Loucy (cell line): ENCODE measurements around the gene SMG1.

Experiments used
- H2AFZ ChIP-seq: fragments of 200-600 bp; sonication (generic); 2 replicates; pipeline ENCODE4 v1.6.0; 2016; ENCODE audit warnings: antibody characterized with exemption, mild to moderate bottlenecking, low read length, moderate library complexity
- H3F3A ChIP-seq: fragments of 200-600 bp; 2 replicates; pipeline ENCODE4 v1.6.0; 2016; ENCODE audit warnings: antibody characterized with exemption, low read depth, mild to moderate bottlenecking
- H3K27me3 ChIP-seq: fragments of 200-600 bp; sonication (generic); 2 replicates; pipeline ENCODE4 v1.6.1; 2014; ENCODE audit warnings: low read length, mild to moderate bottlenecking; ENCODE audit not compliant: insufficient read depth, poor library complexity, severe bottlenecking
- H3K36me3 ChIP-seq: fragments of 200-600 bp; sonication (generic); 2 replicates; pipeline ENCODE4 v1.6.1; 2016; ENCODE audit warnings: low read length; ENCODE audit not compliant: insufficient read depth
- H3K4me1 ChIP-seq: fragments of 200-600 bp; sonication (generic); 2 replicates; pipeline ENCODE4 v1.5.1; 2014; ENCODE audit warnings: low read length, mild to moderate bottlenecking; ENCODE audit not compliant: insufficient read depth, poor library complexity, severe bottlenecking
- H3K4me2 ChIP-seq: fragments of 200-600 bp; sonication (generic); 2 replicates; pipeline ENCODE4 v1.6.0; 2014; ENCODE audit warnings: antibody characterized with exemption, low read length, low read depth, mild to moderate bottlenecking; ENCODE audit not compliant: poor library complexity, severe bottlenecking
- H3K4me3 ChIP-seq: fragments of 200-600 bp; sonication (generic); 2 replicates; pipeline ENCODE4 v1.5.1; 2014; ENCODE audit warnings: low read length, mild to moderate bottlenecking, mixed read lengths; ENCODE audit not compliant: poor library complexity, severe bottlenecking
- H3K79me2 ChIP-seq: fragments of 200-600 bp; sonication (generic); 2 replicates; pipeline ENCODE4 v1.6.1; 2014; ENCODE audit warnings: low read length; ENCODE audit not compliant: insufficient read depth
- H3K9ac ChIP-seq: fragments of 200-600 bp; sonication (generic); 2 replicates; pipeline ENCODE4 v1.6.0; 2014; ENCODE audit warnings: mild to moderate bottlenecking, low read depth, low read length, moderate library complexity; ENCODE audit not compliant: poor library complexity, severe bottlenecking
- H3K9me2 ChIP-seq: fragments of 200-600 bp; sonication (generic); replicated peaks from 2 replicates; pipeline ENCODE4 v1.6.1; 2016; ENCODE audit warnings: low read depth, low read length, mixed read lengths
- H3K9me3 ChIP-seq: fragments of 200-600 bp; sonication (generic); 2 replicates; pipeline ENCODE4 v1.6.1; 2014; ENCODE audit warnings: mild to moderate bottlenecking, antibody characterized with exemption, low read length, low read depth; ENCODE audit not compliant: insufficient read depth
- H4K20me1 ChIP-seq: fragments of 200-600 bp; sonication (generic); 2 replicates; pipeline ENCODE4 v1.6.0; 2014; ENCODE audit warnings: antibody characterized with exemption, low read length, mild to moderate bottlenecking; ENCODE audit not compliant: insufficient read depth, poor library complexity, severe bottlenecking
- CTCF ChIP-seq: fragments of 200-600 bp; sonication (generic); conservative IDR thresholded peaks from 2 replicates; pipeline ENCODE4 v1.5.1; 2014; ENCODE audit warnings: mild to moderate bottlenecking, antibody characterized with exemption, low read length
- EZH2phosphoT487 ChIP-seq: fragments of 200-600 bp; IDR thresholded peaks from 2 replicates; pipeline ENCODE4 v1.6.1; 2018; ENCODE audit warnings: antibody characterized with exemption, mild to moderate bottlenecking, moderate library complexity, borderline replicate concordance

The SMG1 gene

DNA sequence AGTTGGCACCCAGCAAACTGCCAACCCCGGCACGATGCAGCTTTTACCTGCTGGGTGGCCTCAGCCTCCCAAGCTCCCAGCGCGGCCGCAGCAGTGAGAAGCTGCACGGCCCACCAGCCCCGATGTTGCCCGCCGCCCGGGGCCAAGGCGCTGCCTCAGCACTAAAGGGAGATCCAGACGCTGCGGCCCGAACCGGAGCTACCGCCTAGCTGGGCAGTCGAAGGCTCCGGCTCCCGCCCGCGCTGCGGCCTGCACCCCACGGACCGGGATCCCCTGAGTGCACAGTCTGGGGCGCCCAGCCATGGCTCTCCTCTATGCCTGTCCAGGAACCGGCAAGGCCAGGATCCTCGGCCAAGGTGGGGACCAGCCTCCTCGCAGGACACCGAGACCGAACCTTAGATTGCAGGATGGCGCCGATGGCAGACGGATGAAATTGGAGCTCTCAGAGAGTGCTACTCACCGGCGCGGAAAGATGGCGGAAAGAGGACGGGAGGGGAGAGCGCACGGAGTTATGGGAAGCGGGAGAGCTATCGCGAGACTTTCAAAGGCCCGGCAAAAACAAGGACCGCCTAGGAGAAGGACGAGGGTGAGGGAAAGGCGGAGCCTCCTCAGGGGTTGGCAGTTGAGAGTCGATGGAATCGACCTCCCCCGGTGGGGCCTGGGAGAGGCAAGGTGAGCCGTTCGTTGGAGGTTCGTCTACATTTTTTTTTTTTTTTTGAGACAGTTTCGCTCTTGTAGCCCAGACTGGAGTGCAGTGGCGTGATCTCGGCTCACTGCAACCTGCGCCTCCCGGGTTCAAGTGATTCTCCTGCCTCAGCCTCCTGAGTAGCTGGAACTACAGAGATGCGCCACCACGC lies 136.1 kb downstream of the SMG1 start, which contains the start of gene RPS15A:
RPS15A (minus strand) TSS at position 485 of the 857 bp plus-strand sequence. CDS start 1,221 bp downstream, outside the sequence.
- Histone ChIP-seq H3K79me2 (peaks cover 58% of the 10 kb centered on the region), H3F3A (no peaks in the 10 kb centered on the region), H3K4me1 (peaks cover 27% of the 10 kb centered on the region), H3K36me3 (peaks cover 52% of the 10 kb centered on the region), H3K27me3 (peaks cover 12% of the 10 kb centered on the region), H3K4me2 (peak within 1 kb of the TSS; percentile 95), H3K9me2 (no peaks in the 10 kb centered on the region), H3K4me3 (peak within 1 kb of the TSS; percentile 98), H2AFZ (peak within 1 kb of the TSS; percentile 71), H3K9me3 (no peaks in the 10 kb centered on the region), H4K20me1 (peaks cover 49% of the 10 kb centered on the region), H3K9ac (peak within 1 kb of the TSS; percentile 98)
- TF ChIP-seq CTCF (no peak), EZH2phosphoT487 (no peak)

DNA sequence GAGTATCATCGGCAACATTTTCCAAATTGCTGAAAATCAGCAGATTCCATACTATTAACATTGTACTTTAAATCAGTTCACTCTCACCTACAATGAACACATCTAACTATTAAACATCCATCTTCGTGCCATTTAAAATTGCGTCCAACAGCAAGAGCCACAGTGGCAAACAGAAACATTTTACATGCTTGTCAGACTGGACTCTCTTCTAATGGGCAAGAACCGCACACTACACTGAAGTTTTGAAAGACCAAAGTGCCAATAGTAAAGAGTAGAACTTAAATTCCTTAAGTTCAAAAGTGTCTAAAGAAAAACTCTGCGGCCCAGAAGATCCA lies 136.7 kb downstream of the SMG1 start:
- no peaks in the 10 kb centered on the region for H3F3A ChIP-seq

GRCh38 chr16:18788828-18789514 lies 137.2 kb downstream of the SMG1 start:
- Histone ChIP-seq H3K36me3 (peaks cover 57% of the 10 kb centered on the region), H4K20me1 (peaks cover 60% of the 10 kb centered on the region), H3K4me2 (peak overlapping the region; percentile 95), H3K9me2 (no peaks in the 10 kb centered on the region), H3K9ac (peak overlapping the region; percentile 98), H3K27me3 (peaks cover 12% of the 10 kb centered on the region), H2AFZ (no peak overlapping the region), H3K9me3 (no peaks in the 10 kb centered on the region), H3K4me1 (peaks cover 38% of the 10 kb centered on the region), H3F3A (no peaks in the 10 kb centered on the region), H3K4me3 (peak overlapping the region; percentile 98), H3K79me2 (peaks cover 63% of the 10 kb centered on the region)
- TF ChIP-seq EZH2phosphoT487: no peak

More for the DNA sequence above, 136.7 kb downstream of the SMG1 start:
- no peak overlapping the region for H2AFZ ChIP-seq
- H3K9ac ChIP-seq: peak overlapping the region; percentile 98
- H4K20me1 ChIP-seq: peaks cover 55% of the 10 kb centered on the region
- H3K36me3 ChIP-seq: peaks cover 57% of the 10 kb centered on the region
- peak overlapping the region; percentile 95 for H3K4me2 ChIP-seq
- no peak for TF ChIP-seq CTCF
- no peak for TF ChIP-seq EZH2phosphoT487
- H3K4me3 ChIP-seq: peak overlapping the region; percentile 98
- H3K9me2 ChIP-seq: no peaks in the 10 kb centered on the region
- peaks cover 33% of the 10 kb centered on the region for H3K4me1 ChIP-seq
- H3K9me3 ChIP-seq: no peaks in the 10 kb centered on the region
- H3K79me2 ChIP-seq: peaks cover 61% of the 10 kb centered on the region
- H3K27me3 ChIP-seq: peaks cover 12% of the 10 kb centered on the region
